GM12875 (cell line): ENCODE measurements around the gene PIK3C2G.

Experiments
- H3K4me3 ChIP-seq: one replicate; pipeline ENCODE4 v1.5.1; 2011; ENCODE audit warnings: low read depth, low read length, control low read depth
- TF ChIP-seq, protein P1 (sequence below): IDR thresholded peaks from 2 replicates; pipeline ENCODE4 v1.5.1; 2011; ENCODE audit warnings: low read depth, mild to moderate bottlenecking, control low read depth, inconsistent platforms, low read length, moderate library complexity, borderline replicate concordance; ENCODE audit not compliant: insufficient read depth

The PIK3C2G gene

DNA sequence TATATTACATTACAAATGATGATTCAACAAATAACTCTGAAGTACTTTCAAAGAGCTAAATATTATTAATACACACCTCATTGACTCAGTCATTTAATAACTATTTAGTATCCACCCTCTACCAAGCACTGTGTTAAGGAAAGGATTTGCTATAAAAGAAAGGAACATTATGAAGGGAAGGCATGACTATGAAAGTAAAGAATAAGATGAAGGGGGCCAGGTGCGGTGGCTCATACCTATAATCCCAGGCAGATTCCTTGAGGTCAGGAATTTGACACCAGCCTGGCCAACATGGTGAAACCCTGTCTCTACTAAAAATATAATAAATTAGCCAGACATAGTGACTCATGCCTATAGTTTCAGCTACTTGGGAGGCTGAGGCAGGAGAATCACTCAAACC is 368.6 kb downstream of the PIK3C2G start:
- TF ChIP-seq, protein P1, sequence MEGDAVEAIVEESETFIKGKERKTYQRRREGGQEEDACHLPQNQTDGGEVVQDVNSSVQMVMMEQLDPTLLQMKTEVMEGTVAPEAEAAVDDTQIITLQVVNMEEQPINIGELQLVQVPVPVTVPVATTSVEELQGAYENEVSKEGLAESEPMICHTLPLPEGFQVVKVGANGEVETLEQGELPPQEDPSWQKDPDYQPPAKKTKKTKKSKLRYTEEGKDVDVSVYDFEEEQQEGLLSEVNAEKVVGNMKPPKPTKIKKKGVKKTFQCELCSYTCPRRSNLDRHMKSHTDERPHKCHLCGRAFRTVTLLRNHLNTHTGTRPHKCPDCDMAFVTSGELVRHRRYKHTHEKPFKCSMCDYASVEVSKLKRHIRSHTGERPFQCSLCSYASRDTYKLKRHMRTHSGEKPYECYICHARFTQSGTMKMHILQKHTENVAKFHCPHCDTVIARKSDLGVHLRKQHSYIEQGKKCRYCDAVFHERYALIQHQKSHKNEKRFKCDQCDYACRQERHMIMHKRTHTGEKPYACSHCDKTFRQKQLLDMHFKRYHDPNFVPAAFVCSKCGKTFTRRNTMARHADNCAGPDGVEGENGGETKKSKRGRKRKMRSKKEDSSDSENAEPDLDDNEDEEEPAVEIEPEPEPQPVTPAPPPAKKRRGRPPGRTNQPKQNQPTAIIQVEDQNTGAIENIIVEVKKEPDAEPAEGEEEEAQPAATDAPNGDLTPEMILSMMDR: no peak
- H3K4me3 ChIP-seq: no peak overlapping the region

- no peak overlapping the region for H3K4me3 ChIP-seq
- TF ChIP-seq, protein P1: no peak
These were observed 370.0 kb downstream of the PIK3C2G start for GRCh38 chr12:18631339-18631738.

DNA sequence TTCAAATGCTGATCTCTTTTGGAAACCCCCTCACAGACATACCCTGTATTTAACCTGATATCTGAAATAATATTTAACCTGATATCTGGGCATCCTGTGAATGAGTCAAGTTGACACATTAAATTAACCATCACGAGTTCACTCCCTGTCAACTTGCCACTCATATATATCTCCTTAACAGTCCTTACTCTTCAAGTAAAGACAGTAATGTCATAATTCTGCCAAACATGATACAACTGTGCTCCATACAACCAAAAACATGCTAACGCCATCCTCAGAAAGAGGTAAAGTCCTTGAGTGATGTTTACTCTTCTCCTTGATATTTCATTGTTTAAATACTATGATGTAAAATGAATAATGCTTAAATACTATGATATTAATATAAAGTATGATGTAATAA is 371.5 kb downstream of the PIK3C2G start:
- TF ChIP-seq, protein P1: no peak
- no peak overlapping the region for H3K4me3 ChIP-seq

- TF ChIP-seq, protein P1: no peak
- H3K4me3 ChIP-seq: no peak overlapping the region
These were observed 373.1 kb downstream of the PIK3C2G start for GRCh38 chr12:18634382-18634781.

- H3K4me3 ChIP-seq: no peak overlapping the region
- TF ChIP-seq, protein P1: no peak
These were observed 379.1 kb downstream of the PIK3C2G start for GRCh38 chr12:18640321-18640955.

GRCh38 chr12:18643681-18644080 is 382.4 kb downstream of the PIK3C2G start:
- TF ChIP-seq, protein P1: no peak
- no peak overlapping the region for H3K4me3 ChIP-seq

- TF ChIP-seq, protein P1: no peak
- no peak overlapping the region for H3K4me3 ChIP-seq
These were observed 383.2 kb downstream of the PIK3C2G start for GRCh38 chr12:18644564-18644963.
